Measurements from ENCODE around the gene OMG.

The OMG gene

DNA sequence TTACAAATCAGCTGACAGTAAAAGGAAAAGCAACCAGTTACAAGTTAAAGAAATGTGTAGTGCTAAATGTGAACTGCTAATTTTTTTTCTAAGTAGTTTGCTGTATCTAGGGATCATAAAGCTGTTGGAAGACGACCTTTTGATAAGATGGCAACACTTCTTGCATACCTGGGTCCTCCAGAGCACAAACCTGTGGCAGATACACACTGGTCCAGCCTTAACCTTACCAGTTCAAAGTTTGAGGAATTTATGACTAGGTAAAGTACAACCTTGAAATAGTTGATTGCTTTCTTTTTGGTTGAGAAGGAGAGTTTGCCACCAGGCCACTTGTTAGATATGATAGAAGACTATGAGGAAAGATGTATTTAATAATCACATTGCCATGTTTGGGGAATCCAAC is 35.4 kb downstream of the OMG start:
- H3K4me3 ChIP-seq (ENCODE audit: low read length), result no peak overlapping the region
- DNase-seq (ENCODE audit: low read depth), result no peak
- TF ChIP-seq, protein P1, sequence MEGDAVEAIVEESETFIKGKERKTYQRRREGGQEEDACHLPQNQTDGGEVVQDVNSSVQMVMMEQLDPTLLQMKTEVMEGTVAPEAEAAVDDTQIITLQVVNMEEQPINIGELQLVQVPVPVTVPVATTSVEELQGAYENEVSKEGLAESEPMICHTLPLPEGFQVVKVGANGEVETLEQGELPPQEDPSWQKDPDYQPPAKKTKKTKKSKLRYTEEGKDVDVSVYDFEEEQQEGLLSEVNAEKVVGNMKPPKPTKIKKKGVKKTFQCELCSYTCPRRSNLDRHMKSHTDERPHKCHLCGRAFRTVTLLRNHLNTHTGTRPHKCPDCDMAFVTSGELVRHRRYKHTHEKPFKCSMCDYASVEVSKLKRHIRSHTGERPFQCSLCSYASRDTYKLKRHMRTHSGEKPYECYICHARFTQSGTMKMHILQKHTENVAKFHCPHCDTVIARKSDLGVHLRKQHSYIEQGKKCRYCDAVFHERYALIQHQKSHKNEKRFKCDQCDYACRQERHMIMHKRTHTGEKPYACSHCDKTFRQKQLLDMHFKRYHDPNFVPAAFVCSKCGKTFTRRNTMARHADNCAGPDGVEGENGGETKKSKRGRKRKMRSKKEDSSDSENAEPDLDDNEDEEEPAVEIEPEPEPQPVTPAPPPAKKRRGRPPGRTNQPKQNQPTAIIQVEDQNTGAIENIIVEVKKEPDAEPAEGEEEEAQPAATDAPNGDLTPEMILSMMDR (IDR thresholded peaks at IDR 0.05; ENCODE audit: insufficient read depth, low read depth, low read length, missing control alignments), result no peak

DNA sequence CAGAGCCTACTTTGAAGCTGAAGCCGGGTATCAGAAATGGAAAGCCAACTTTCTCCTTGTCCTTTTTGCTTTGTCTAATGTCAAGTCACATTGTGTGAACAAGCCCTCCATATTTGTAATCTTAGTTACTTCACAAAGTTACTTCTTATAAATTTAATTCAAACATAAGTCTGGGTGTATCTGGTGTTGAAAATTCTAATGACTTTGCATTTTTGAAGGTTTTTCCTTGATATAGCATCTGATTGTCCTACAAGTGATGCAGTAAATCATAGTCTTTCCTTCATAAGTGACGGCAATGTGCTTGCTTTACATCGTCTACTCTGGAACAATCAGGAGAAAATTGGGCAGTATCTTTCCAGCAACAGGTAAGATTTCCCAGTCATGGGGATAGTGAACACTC is 36.9 kb downstream of the OMG start:
- TF ChIP-seq, protein P1 (IDR thresholded peaks at IDR 0.05; ENCODE audit: insufficient read depth, low read depth, low read length, missing control alignments), result no peak
- DNase-seq (ENCODE audit: low read depth), result no peak
- no peak overlapping the region for H3K4me3 ChIP-seq (ENCODE audit: low read length)

DNA sequence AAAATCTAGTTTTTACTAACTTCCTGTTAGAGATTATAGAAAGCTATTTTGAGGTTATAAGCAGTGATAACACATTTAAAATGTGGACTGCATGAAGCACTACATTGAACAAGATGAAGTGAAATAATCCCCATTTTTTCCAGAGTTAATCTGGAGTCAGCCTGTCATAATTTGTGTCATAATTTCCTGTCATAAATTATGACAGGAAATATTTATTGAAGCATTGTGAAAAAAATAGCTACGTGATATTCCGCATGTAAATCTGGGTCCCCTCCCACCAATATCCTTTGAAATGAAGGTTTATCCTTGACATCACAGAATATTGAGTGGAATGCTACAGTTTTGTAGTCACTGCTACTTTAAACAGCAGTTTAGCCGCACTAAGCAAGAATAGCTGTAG is 40.1 kb downstream of the OMG start:
- no peak overlapping the region for H3K4me3 ChIP-seq (ENCODE audit: low read length)
- no peak for DNase-seq (ENCODE audit: low read depth)
- TF ChIP-seq, protein P1 (IDR thresholded peaks at IDR 0.05; ENCODE audit: insufficient read depth, low read depth, low read length, missing control alignments), result no peak

DNA sequence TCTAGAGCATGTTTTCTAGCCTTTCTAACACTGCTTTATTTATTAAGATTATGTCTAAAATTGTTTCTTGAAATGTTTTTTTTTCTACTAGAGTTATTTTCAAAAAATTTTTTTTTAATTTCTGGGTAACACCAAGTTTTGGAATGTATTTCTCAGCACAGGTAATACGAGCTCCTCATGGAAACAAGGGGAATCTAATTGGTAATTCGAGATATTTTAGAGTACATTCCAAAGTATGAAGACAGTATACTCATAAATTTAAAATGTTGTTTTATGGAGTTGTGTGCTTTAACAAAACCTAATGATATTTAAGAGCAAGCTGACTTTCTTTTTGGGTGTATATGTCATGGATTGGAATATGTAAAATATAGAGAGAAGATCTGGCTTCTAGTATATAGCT is 42.4 kb downstream of the OMG start:
- H3K4me3 ChIP-seq (ENCODE audit: low read length), result no peak overlapping the region
- DNase-seq (ENCODE audit: low read depth), result no peak
- TF ChIP-seq, protein P1 (IDR thresholded peaks at IDR 0.05; ENCODE audit: insufficient read depth, low read depth, low read length, missing control alignments), result no peak

DNA sequence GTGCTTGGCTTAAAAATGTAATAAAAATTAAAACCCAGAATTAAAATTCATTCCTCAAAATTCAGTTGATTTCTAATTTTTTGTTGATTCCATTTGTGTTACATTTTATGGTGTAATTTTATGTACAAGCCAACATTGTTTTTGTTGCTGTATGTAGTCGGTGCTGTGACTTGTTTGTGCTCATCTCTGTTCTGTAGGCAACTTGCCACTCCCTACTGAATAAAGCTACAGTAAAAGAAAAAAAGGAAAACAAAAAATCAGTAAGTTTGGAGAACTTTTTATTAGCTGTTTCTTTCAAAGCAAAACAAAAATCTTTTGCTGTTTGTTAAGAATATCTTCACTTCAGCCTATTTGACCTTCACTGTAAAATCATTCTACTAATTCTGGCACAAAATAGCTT is 44.3 kb downstream of the OMG start:
- no peak for DNase-seq (ENCODE audit: low read depth)
- TF ChIP-seq, protein P1 (IDR thresholded peaks at IDR 0.05; ENCODE audit: insufficient read depth, low read depth, low read length, missing control alignments), result no peak
- no peak overlapping the region for H3K4me3 ChIP-seq (ENCODE audit: low read length)

DNA sequence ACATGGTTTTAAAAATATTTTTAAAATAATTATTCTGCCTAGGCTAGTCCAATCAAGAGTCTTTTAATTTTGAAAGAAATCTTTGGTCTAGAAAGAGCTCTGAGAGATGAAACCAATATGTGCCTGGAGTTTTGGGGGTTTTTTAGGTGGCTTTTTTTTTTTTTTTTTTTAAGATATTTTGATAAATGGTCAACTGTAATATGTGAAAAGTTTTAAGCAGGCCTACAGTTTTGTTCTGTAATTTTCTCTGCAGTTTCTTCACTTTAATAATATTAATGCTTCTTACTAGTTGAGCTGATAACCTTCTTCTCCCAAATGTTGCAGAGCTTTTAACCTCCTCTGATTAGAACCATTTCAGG is 45.1 kb downstream of the OMG start:
- H3K4me3 ChIP-seq (ENCODE audit: low read length), result no peak overlapping the region
- TF ChIP-seq, protein P1 (IDR thresholded peaks at IDR 0.05; ENCODE audit: insufficient read depth, low read depth, low read length, missing control alignments), result no peak
- no peak for DNase-seq (ENCODE audit: low read depth)

DNA sequence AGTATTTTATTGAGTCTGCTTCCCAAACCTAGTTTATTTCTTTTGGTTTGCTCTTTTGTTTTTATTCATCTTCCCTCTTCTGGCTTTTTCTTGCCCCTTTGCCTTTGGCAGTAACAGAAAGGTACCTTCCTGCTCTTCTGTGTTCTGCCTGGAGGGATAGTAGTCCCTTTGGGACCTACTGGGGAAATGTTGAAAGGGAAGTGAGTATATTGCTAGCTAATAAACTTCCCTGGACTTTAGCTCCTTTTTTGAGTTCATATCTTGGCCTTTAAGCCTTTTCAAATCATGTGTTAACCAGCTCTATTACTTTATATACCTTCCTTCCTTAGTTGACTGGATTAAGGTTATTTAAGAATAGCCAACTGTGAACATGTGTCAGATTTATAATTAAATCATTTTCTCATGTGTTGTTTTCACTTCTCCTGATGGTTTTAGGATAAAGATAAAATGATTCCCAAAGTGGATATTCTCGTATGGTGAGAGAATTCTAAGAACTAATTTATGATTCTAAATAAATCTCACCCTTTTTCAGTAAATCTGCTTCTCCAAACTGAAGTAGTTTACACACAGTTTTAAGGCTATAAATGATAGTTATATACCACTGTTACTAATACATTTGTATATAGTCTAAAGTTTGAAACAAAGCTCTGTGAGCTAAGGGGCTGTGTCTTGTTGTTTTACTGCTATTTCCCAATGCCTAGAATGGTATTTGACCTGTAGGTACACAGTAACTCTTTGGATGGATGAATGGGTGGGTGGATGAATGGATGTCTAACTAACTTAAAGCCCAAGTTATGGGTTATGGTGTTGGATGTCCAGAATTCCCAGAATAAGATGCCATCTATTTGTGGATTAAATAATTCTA is 45.7 kb downstream of the OMG start:
- no peak for DNase-seq (ENCODE audit: low read depth)
- TF ChIP-seq, protein P1 (IDR thresholded peaks at IDR 0.05; ENCODE audit: insufficient read depth, low read depth, low read length, missing control alignments), result no peak
- H3K4me3 ChIP-seq (ENCODE audit: low read length), result no peak overlapping the region
